ENCODE results near the gene AP1G2. TPM values are rescaled to one million over a fixed set of nuclear protein-coding genes. Genes with fewer than 3 reads are reported as not detected.

The AP1G2 gene
- total and polyA plus RNA-seq, 2 of the 4 experiments (the other 2 are of a cell fraction) = 2.9 to 19.2 TPM

GRCh38 chr14:23525611-23526010 is 42.0 kb downstream of the AP1G2 start:
- Histone ChIP-seq H3K79me1 (ENCODE audit: low read depth in 1 of 2, low read length in 2 of 2) (no peaks in the 10 kb centered on the region), H3K56ac (ENCODE audit: extremely low read depth, insufficient read depth, low read length) (no peak overlapping the region), H3K36me3 (ENCODE audit: control insufficient read depth, insufficient read depth, low read length) (no peaks in the 10 kb centered on the region), H4K5ac (ENCODE audit: low read depth, low read length) (no peak overlapping the region), H2BK120ac (ENCODE audit: low read depth, low read length) (no peak overlapping the region), H3K9me3 (ENCODE audit: control insufficient read depth, insufficient read depth, low read length) (no peaks in the 10 kb centered on the region), H3K18ac (ENCODE audit: low read depth, low read length) (no peak overlapping the region), H4K20me1 (ENCODE audit: insufficient read depth, low read length) (no peaks in the 10 kb centered on the region), H3K9ac (ENCODE audit: low read depth, low read length) (no peak overlapping the region), H3K27me3 (ENCODE audit: control insufficient read depth, insufficient read depth, low read length) (no peaks in the 10 kb centered on the region), H3K4me3 (ENCODE audit: insufficient read depth, low read depth, low read length) (no peak overlapping the region), H3K14ac (replicated peaks; ENCODE audit: low read depth, low read length) (no peak overlapping the region), H2AK5ac (ENCODE audit: low read depth, low read length) (no peak overlapping the region), H2BK5ac (ENCODE audit: low read depth, low read length, poor library complexity, severe bottlenecking) (no peak overlapping the region), H2AFZ (replicated peaks; ENCODE audit: low read length, poor library complexity) (no peak overlapping the region), H2BK20ac (ENCODE audit: low read depth, low read length) (no peak overlapping the region), H3K4me1 (ENCODE audit: control insufficient read depth, insufficient read depth, low read length) (no peaks in the 10 kb centered on the region), H4K8ac (ENCODE audit: low read depth in 2 of 2, low read length in 2 of 2) (no peak overlapping the region), H3K4ac (ENCODE audit: low read depth, low read length) (no peak overlapping the region), H3K27ac (ENCODE audit: insufficient read depth, low read length) (no peak overlapping the region), H3K23ac (ENCODE audit: low read depth, low read length) (no peak overlapping the region), H2AK9ac (replicated peaks; ENCODE audit: low read depth, low read length, poor library complexity) (no peak overlapping the region), H3K9me1 (ENCODE audit: insufficient read depth, low read length) (no peaks in the 10 kb centered on the region), H3K4me2 (ENCODE audit: low read depth, low read length) (no peak overlapping the region), H4K91ac (ENCODE audit: insufficient read depth, low read depth, low read length) (no peak overlapping the region), H2BK15ac (ENCODE audit: low read depth, low read length) (no peak overlapping the region)
- POLR2A ChIA-PET (ENCODE audit: unreplicated experiment) = no interaction called here
- no CpG with 5 or more reads among the region's 8 CpGs for WGBS, 2 experiments (ENCODE audit: extremely low coverage in 2 of 2, insufficient read length in 1 of 2)
- CTCF ChIA-PET = no interaction called here
- DNase-seq = no peak
- dilution Hi-C loops (cut with HindIII; ENCODE audit: low sequenced_read_pairs, unreplicated experiment) (no loop called here), in situ Hi-C loops (cut with MboI; ENCODE audit: low sequenced_read_pairs) (no loop called here), intact Hi-C loops (cut with micrococcal nuclease) (no loop called here)
- TF ChIP-seq CHD1 (IDR thresholded peaks at IDR 0.05; ENCODE audit: low read depth, low read length) = no peak
- TF ChIP-seq POLR2A (IDR thresholded peaks at IDR 0.05; ENCODE audit: low read depth, low read length) = no peak
- TF ChIP-seq RAD21 (IDR thresholded peaks at IDR 0.05; ENCODE audit: low read length) = no peak
- TF ChIP-seq SMC3 (IDR thresholded peaks at IDR 0.05; ENCODE audit: low read depth, low read length) = no peak
- TF ChIP-seq RCOR1 (IDR thresholded peaks at IDR 0.05; ENCODE audit: insufficient replicate concordance, low read length) = no peak
- TF ChIP-seq MAZ (IDR thresholded peaks at IDR 0.05; ENCODE audit: borderline replicate concordance, low read depth, low read length) = no peak
- TF ChIP-seq CEBPB (IDR thresholded peaks at IDR 0.05; ENCODE audit: low read depth, low read length) = no peak
- no peak for TF ChIP-seq RFX5 (IDR thresholded peaks at IDR 0.05; ENCODE audit: low read depth, low read length)
- no peak for TF ChIP-seq USF2 (IDR thresholded peaks at IDR 0.05; ENCODE audit: low read depth, low read length)
- no peak for TF ChIP-seq BHLHE40 (IDR thresholded peaks at IDR 0.05; ENCODE audit: low read depth, low read length)
- no peak for TF ChIP-seq CTCF (conservative IDR thresholded peaks at IDR 0.05; ENCODE audit: low read depth, low read length)
- no peak for TF ChIP-seq FOS (IDR thresholded peaks at IDR 0.05; ENCODE audit: low read depth, low read length)
- TF ChIP-seq NFE2L2 (IDR thresholded peaks at IDR 0.05; ENCODE audit: low read depth, low read length) = no peak
- TF ChIP-seq MAFK (IDR thresholded peaks at IDR 0.05; ENCODE audit: low read depth, low read length) = no peak
- ATAC-seq (ENCODE audit: low read depth) = no peak
- no TSS peak for BruUV-seq (replicated peaks)

All from IMR-90 (cell line).